Astrocyte of the cerebellum (primary cell): ENCODE data around the gene SENP6.
"Not testable (repeated sequence)": the region's sequence is repeated elsewhere in the genome, so short reads cannot be mapped to it uniquely, and the experiment has no call there.

Experiments
- DNase-seq: peaks from one replicate; pipeline ENCODE4 v3.0.0-alpha.2; 2011; ENCODE audit warnings: low read depth
- H3K4me3 ChIP-seq: 2 replicates; pipeline ENCODE4 v1.5.1; 2011; ENCODE audit warnings: mild to moderate bottlenecking, low read depth, low read length, moderate library complexity
- in situ Hi-C: cut with HindIII; loops from 2 replicates; pipeline ENCODE4 v1.10.0; 2017; ENCODE audit warnings: low sequenced_read_pairs
- TF ChIP-seq, protein P1 (sequence below): IDR thresholded peaks from 2 replicates; pipeline ENCODE4 v1.5.1; 2012; ENCODE audit warnings: low read length, low read depth, moderate library complexity, mild to moderate bottlenecking; ENCODE audit errors: missing control alignments

SENP6 gene

DNA sequence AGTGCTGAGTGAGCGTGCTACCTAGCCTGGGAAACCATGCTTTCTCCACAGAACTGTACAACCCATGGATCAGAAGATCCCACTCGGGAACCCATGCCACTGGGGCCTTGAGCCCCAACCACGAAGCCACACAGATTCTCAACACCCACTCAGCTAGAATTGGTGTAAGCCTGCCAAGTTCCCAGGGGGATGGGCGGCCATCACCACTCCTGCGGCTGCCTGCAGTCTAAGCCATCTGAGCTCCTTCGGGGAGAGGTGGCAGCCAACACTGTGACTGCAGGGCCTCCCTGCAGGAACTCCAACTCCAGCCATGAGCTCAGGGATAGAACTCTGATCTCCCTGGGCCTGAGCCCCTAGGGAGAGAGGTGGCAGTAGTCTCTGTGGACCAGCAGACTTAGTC is 33.6 kb upstream of the SENP6 start:
- no peak overlapping the region for H3K4me3 ChIP-seq
- DNase-seq: no peak
- in situ Hi-C loops: no loop called here
- TF ChIP-seq, protein P1, sequence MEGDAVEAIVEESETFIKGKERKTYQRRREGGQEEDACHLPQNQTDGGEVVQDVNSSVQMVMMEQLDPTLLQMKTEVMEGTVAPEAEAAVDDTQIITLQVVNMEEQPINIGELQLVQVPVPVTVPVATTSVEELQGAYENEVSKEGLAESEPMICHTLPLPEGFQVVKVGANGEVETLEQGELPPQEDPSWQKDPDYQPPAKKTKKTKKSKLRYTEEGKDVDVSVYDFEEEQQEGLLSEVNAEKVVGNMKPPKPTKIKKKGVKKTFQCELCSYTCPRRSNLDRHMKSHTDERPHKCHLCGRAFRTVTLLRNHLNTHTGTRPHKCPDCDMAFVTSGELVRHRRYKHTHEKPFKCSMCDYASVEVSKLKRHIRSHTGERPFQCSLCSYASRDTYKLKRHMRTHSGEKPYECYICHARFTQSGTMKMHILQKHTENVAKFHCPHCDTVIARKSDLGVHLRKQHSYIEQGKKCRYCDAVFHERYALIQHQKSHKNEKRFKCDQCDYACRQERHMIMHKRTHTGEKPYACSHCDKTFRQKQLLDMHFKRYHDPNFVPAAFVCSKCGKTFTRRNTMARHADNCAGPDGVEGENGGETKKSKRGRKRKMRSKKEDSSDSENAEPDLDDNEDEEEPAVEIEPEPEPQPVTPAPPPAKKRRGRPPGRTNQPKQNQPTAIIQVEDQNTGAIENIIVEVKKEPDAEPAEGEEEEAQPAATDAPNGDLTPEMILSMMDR: no peak

GRCh38 chr6:75568965-75569364 is 32.7 kb upstream of the SENP6 start:
- TF ChIP-seq, protein P1: no peak
- no peak overlapping the region for H3K4me3 ChIP-seq
- no peak for DNase-seq
- in situ Hi-C loops: no loop called here

- in situ Hi-C loops, DNase-seq: not testable (repeated sequence)
Observed at GRCh38 chr6:75570671-75571070, 31.0 kb upstream of the SENP6 start.

GRCh38 chr6:75572072-75572471 is 29.6 kb upstream of the SENP6 start:
- DNase-seq: no peak
- no peak overlapping the region for H3K4me3 ChIP-seq
- TF ChIP-seq, protein P1: no peak
- in situ Hi-C loops: no loop called here

More at GRCh38 chr6:75570671-75571070, 31.0 kb upstream of the SENP6 start:
- not testable (repeated sequence) for H3K4me3 ChIP-seq

GRCh38 chr6:75579951-75580350 is 21.7 kb upstream of the SENP6 start:
- no peak for DNase-seq
- TF ChIP-seq, protein P1: no peak
- in situ Hi-C loops: no loop called here
- no peak overlapping the region for H3K4me3 ChIP-seq

DNA sequence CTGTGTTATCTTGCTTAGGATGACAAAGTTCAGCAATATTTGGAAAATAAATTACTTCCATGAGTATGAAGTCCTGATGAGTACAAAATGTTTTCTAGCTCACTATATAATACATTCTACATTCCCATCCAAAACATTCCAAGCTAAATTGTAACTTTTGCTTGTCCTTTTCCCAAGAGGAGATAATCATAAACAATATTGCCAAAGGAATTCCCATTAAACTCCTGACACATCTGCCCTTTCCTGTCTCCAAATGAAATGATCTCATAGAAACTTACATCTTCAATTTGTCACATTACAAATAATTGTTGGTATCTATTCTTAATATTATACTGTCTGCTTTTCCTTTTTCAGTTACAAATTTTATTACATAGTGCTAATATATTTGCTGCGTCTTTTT is 20.4 kb upstream of the SENP6 start:
- no peak overlapping the region for H3K4me3 ChIP-seq
- TF ChIP-seq, protein P1: no peak
- no peak for DNase-seq
- in situ Hi-C loops: no loop called here

DNA sequence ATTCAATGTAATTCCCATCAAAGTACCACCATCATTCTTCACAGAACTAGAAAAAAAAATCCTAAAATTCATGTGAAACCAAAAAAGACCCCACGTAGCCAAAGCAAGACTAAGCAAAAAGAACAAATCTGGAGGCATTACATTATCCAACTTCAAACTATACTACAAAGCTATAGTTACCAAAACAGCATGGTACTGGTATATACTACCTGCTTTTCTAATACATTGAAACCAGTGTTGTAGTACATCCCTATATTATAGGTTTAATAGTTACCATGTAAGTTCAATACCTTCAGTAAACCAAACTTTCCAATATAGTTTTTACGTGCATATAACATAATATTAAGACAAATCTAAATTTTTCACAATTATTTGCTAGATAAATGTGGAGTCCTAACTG is 17.1 kb upstream of the SENP6 start:
- H3K4me3 ChIP-seq, DNase-seq, in situ Hi-C loops: not testable (repeated sequence)

DNA sequence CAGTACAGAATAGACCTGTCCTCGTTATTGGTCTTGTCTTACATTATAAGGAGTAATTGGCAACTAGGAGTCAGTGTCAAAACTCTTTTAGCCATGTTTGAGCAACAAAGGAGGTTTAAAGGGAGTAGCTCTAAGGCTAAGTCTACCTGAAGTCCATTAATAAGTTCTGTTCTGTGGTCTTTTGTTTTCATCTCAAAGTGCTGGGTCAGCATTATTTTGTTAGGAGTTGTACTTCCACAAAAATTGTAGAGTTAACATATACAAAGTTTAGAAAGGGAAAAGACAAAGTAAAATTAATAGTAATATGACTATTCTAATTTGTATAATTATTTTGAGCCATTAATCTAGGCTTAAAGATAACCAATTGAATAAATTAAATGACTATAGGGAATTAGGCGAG is 12.7 kb upstream of the SENP6 start:
- no peak for DNase-seq
- TF ChIP-seq, protein P1: no peak
- in situ Hi-C loops: no loop called here
- H3K4me3 ChIP-seq: no peak overlapping the region
